HL-60 (cell line): ENCODE measurements around the gene JPH4.

ENCODE experiments used
- DNase-seq, 2 experiments: peaks; one replicate each; pipeline ENCODE4 v3.0.0-alpha.2; 2010 to 2020; ENCODE audit warnings: low read depth in 1 of 2, low spot score in 1 of 2
- H3K27ac ChIP-seq: fragments of 250-450 bp; sonication (Bioruptor Pico); replicated peaks from 2 replicates; pipeline ENCODE4 v1.5.1; 2020; ENCODE audit warnings: mild to moderate bottlenecking, moderate library complexity
- H3K27me3 ChIP-seq: fragments of 250-450 bp; sonication (Bioruptor Pico); 2 replicates; pipeline ENCODE4 v1.5.1; 2021; ENCODE audit warnings: mild to moderate bottlenecking, moderate library complexity; ENCODE audit not compliant: insufficient read depth, poor library complexity, severe bottlenecking
- H3K4me3 ChIP-seq: replicated peaks from 2 replicates; pipeline ENCODE4 v1.5.1; 2011; ENCODE audit warnings: mild to moderate bottlenecking, control low read depth, low read length; ENCODE audit not compliant: insufficient read depth
- CTCF ChIP-seq: IDR thresholded peaks from one replicate; pipeline ENCODE4 v1.5.1; 2011; ENCODE audit warnings: low read length, control low read depth, inconsistent platforms; ENCODE audit not compliant: insufficient read depth
- GABPA ChIP-seq: IDR thresholded peaks from 2 replicates; pipeline ENCODE4 v1.6.1; 2012; ENCODE audit warnings: low read depth
- POLR2AphosphoS5 ChIP-seq: IDR thresholded peaks from 2 replicates; pipeline ENCODE4 v1.6.1; 2012; ENCODE audit warnings: low read depth
- REST ChIP-seq: IDR thresholded peaks from 2 replicates; pipeline ENCODE4 v1.6.1; 2012; ENCODE audit warnings: low read depth; ENCODE audit not compliant: insufficient replicate concordance
- SPI1 ChIP-seq: IDR thresholded peaks from 2 replicates; pipeline ENCODE4 v1.6.1; 2012; ENCODE audit warnings: low read depth, mild to moderate bottlenecking, borderline replicate concordance

JPH4 gene

GRCh38 chr14:23557946-23558345, 20.6 kb downstream of the JPH4 start:
- H3K27me3 ChIP-seq = no peaks in the 10 kb centered on the region
- H3K4me3 ChIP-seq = no peak overlapping the region
- no peak for DNase-seq
- TF ChIP-seq POLR2AphosphoS5 (no peak), GABPA (no peak), CTCF (no peak), SPI1 (no peak), REST (no peak)
- H3K27ac ChIP-seq = no peak overlapping the region

GRCh38 chr14:23557521-23557920, 21.1 kb downstream of the JPH4 start:
- Histone ChIP-seq H3K27me3 (no peaks in the 10 kb centered on the region), H3K27ac (0 out of 2 replicates have a peak overlapping the region, but pooled peaks have one; percentile 96), H3K4me3 (peak overlapping the region; percentile 63)
- TF ChIP-seq CTCF = no peak
- TF ChIP-seq REST = no peak
- no peak for DNase-seq

GRCh38 chr14:23556700-23557440, 21.7 kb downstream of the JPH4 start:
- Histone ChIP-seq H3K4me3 (peak overlapping the region; percentile 63), H3K27ac (peak overlapping the region; percentile 96), H3K27me3 (no peaks in the 10 kb centered on the region)
- DNase-seq = peak in 1 of 2 experiments; percentile 54
- TF ChIP-seq SPI1 (peak; percentile 8; the same call in 1 of the 2 replicates), CTCF (no peak), REST (no peak)
